HEK293T (cell line): ENCODE results near the gene KCNJ10.

Experiments used
- BHLHE40 ChIP-seq: fragments of 450-650 bp; IDR thresholded peaks from 2 replicates; pipeline ENCODE4 v1.6.1; 2016; ENCODE audit warnings: mild to moderate bottlenecking, moderate library complexity, borderline replicate concordance
- ELF4 ChIP-seq: fragments of 450-650 bp; IDR thresholded peaks from 2 replicates; pipeline ENCODE4 v1.6.1; 2017; ENCODE audit warnings: antibody characterized with exemption
- FOXA1 ChIP-seq: fragments of 450-650 bp; IDR thresholded peaks from 2 replicates; pipeline ENCODE4 v1.6.1; 2016; ENCODE audit warnings: mild to moderate bottlenecking
- HDGF ChIP-seq: fragments of 450-650 bp; IDR thresholded peaks from 2 replicates; pipeline ENCODE4 v1.6.1; 2017; ENCODE audit warnings: antibody characterized with exemption, borderline replicate concordance
- LEF1 ChIP-seq: fragments of 450-650 bp; IDR thresholded peaks from 2 replicates; pipeline ENCODE4 v1.6.1; 2017; ENCODE audit warnings: mild to moderate bottlenecking, borderline replicate concordance
- NFRKB ChIP-seq: fragments of 450-650 bp; IDR thresholded peaks from 2 replicates; pipeline ENCODE4 v1.6.1; 2016; ENCODE audit warnings: mild to moderate bottlenecking, moderate library complexity
- SP1 ChIP-seq: fragments of 450-650 bp; IDR thresholded peaks from 2 replicates; pipeline ENCODE4 v1.6.1; 2017
- ZNF384 ChIP-seq: fragments of 450-650 bp; IDR thresholded peaks from 2 replicates; pipeline ENCODE4 v1.6.1; 2016
- TF ChIP-seq, protein P1 (sequence below): fragments of 450-650 bp; IDR thresholded peaks from 2 replicates; pipeline ENCODE4 v1.6.1; 2016

DNA sequence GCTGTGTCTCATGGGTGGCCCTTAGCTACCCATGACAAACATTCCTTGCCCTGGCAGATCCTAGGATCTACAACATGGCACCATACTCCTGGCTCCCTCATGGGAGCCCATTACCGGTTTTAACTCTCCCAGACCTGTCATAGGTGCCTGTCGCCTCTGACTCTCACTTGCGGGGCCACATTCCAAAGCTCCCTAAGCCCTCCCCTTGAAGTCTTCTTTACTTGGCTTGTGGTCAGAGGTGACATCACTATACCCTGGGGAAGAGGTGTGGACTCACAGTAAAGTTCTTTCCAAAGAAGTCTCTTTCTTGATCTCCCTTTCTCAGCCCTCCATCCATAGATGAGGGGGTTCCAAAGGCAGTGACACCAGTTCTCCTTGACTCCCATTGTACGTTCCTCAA lies 110.5 kb downstream of the KCNJ10 start:
- no peak for TF ChIP-seq SP1
- TF ChIP-seq LEF1, result no peak
- no peak for TF ChIP-seq ZNF384
- no peak for TF ChIP-seq FOXA1
- TF ChIP-seq ELF4, result no peak
- no peak for TF ChIP-seq BHLHE40
- TF ChIP-seq NFRKB, result no peak
- no peak for TF ChIP-seq HDGF
- TF ChIP-seq, protein P1, sequence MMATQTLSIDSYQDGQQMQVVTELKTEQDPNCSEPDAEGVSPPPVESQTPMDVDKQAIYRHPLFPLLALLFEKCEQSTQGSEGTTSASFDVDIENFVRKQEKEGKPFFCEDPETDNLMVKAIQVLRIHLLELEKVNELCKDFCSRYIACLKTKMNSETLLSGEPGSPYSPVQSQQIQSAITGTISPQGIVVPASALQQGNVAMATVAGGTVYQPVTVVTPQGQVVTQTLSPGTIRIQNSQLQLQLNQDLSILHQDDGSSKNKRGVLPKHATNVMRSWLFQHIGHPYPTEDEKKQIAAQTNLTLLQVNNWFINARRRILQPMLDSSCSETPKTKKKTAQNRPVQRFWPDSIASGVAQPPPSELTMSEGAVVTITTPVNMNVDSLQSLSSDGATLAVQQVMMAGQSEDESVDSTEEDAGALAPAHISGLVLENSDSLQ, result no peak
